NCI-H1436 treated with DMSO at 0.1 percent for 48 hours (cell line): ENCODE results near the gene EEF2KMT.
"Not testable (repeated sequence)": the region's sequence is repeated elsewhere in the genome, so short reads cannot be mapped to it uniquely, and the experiment has no call there.

Experiments used
- DNase-seq: peaks from one replicate; lab custom pipeline; 2025; lab: John Stamatoyannopoulos, UW

The EEF2KMT gene

DNA sequence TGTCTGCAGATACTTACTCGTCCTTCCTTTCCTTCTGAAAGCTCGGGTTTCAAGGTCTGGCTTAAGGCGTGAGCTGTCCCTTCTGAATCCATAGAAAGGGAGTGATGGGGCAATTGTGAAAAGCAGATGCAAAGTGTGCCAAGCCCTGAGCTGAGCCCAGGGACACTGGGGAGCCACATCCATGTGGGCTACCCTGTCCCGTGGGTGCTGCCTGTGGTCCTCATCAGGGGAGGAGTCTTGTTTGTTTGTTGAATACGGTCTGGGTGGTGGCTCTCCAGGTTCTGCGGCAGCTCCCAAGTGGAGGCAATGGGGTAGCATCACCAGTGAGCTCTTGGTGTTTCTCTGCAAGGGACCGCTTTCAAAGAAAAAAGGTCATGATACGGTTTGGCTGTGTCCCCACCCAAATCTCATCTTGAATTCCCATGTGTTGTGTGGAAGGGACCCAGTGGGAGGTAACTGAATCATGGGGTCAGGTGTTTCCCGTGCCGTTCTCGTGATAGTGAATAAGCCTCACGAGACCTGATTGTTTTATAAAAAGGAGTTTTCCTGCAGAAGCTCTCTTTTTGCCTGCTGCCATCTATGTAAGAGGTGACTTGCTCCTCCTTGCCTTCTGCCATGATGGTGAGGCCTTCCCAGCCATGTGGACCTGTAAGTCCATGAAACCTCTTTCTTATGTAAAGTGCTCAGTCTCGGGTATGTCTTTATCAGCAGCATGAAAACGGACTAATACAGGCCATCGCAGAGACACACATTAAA lies 27.0 kb downstream of the EEF2KMT start:
- DNase-seq, result no peak

GRCh38 chr16:5069854-5070253 lies 27.7 kb downstream of the EEF2KMT start:
- no peak for DNase-seq

GRCh38 chr16:5069048-5069447 lies 28.5 kb downstream of the EEF2KMT start:
- DNase-seq, result no peak

DNA sequence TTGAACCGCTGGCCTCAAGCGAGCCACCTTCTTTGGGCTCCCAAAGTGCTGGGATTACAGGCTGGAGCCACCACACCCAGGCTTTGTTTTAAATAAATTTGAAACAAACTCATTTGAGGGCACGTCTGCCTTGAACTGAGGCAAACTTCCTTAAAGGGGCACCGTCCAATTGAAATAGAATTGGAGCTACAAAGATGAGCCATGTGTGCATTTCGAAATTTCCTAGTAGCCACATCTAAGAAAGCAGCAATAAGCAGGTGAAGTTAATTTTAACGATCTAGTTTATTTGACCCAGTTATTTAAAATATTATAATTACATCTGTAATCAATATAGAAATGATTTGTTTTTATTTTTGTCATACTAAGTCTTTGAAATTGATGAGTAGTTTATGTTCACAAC lies 31.1 kb downstream of the EEF2KMT start:
- no peak for DNase-seq

GRCh38 chr16:5065813-5066212 lies 31.8 kb downstream of the EEF2KMT start, which contains the start of gene C16orf89:
Gene C16orf89, minus strand, starts transcription at chr16:5065956. Its CDS starts 48 bp downstream, at chr16:5065908.
- DNase-seq, result no peak

DNA sequence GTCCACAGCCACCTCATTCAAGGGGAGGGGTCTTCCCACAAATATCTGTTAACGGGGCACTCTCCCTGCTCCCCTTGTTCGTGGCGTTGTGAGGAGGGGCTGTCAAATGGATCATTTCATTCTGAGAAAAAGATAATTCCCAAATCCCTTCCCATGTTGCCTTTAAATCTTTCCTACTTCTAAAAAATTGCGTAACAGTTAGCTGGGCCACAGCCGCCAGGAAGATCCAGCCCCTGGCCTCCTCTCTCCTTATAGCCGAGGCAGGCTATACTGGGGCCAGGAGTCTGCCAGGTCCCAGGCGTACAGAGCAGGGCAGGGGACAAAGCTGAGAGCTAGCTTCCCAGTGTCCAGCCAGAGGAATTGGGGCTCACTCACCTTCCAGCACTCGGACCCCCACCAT lies 32.3 kb downstream of the EEF2KMT start:
- no peak for DNase-seq

DNA sequence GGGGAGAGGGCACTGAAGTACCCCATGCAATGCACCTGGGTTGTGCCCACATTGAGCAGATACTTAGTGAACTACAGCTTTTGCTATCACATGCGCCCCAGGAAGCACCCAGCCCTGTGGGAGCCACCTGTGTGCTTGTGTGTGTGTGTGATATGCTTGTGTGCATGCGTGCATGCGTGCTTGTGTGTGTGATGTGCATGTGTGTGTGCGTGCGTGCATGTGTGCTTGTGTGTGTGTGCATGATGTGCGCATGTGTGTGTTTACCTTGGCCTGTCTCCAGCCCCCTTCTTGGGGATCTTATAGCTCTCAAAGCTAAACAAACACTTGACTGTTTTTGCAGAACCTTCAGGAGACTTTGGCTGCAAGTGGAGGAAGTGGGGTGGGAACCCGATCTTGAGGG lies 32.7 kb downstream of the EEF2KMT start:
- DNase-seq, result peak; percentile 17

DNA sequence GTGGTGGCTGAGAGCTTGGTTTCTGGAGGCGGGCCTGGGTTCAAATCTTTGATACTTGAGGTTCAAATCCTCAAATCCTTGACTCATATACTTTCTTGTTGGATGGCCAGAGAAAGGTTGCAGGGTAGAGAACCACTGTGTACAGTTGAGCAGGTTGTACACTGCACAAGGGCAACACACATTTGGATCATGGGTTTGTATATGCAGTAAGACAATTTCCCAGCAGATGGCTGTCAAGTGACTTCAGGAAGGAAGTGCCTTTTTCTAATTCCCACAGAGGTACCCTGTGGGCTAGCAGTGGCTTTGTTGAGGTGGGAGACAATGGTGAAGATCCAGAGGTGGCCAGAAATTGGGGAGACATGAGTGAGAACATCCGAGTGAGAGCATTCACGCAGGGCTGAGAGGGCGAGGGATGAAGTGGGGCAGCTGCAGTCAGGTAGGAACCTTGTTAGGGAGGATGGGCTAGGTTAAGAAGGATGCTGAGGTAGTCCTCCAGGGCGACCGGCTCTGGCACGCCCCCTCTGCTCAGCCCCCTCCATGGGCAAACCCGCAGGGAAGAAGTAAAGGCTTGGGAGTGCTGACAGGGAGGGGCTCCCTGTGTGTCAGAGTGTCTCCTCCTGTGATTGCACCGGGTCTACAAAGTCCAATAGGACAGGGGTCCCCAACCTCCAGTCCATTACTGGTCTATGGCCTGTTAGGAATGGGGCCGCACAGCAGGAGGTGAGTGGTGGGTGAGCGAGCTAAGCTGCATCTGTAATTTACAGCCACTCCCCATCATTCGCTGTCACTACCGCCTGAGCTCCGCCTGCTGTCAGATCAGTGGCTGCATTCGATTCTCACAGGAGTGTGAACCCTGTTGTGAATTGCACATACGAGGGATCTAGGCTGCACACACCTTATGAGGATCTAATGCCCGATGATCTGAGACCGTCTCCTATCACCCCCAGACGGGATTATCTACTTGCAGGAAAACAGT lies 34.5 kb downstream of the EEF2KMT start:
- no peak for DNase-seq

DNA sequence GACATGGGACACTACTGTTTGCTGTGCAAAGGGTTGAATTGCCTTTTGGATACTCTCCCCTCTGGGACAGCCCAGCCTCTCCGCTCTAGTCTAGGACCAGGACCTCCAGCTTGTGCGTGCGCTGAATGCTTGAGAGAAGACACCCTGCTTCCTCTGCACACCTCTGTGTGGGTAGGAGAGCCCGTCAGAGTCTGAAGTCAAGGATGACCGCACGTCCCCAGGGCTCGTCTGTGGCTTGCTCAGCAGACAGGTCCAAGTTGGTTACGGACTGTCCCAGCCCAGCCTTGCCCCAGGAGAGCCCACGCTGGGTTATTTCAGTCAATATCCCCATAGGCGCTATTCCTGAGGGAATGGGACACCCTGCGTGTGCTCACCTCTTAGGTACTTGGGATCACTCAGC lies 35.5 kb downstream of the EEF2KMT start:
- no peak for DNase-seq

DNA sequence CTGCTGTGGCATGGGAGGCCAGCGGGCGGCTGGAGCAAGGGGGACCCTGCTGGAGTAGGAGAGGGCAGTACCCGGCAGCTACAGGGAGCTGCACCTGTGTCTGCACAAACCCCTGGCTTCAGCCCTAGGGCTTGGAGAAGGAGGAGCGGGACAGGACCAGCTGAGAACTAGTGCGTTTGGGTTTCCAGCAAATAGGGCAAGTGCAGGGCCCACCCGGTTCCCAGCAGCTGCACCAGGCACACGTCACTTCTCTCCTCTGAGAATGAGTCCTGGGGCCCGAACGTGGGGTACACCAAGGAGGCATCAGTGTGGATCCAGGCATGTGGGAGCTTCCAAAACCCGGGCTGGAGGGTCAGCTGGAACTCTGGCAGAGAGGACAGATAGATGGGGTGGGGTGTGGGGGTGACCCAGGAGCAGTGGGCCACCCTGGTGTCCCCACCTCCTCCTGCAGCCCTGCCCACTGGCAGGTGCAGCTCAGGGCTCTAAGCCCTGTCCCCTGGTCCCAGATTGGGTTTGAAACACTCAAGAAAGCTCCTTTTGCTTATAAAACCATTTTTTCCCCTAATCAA lies 37.4 kb downstream of the EEF2KMT start:
- DNase-seq, result no peak

DNA sequence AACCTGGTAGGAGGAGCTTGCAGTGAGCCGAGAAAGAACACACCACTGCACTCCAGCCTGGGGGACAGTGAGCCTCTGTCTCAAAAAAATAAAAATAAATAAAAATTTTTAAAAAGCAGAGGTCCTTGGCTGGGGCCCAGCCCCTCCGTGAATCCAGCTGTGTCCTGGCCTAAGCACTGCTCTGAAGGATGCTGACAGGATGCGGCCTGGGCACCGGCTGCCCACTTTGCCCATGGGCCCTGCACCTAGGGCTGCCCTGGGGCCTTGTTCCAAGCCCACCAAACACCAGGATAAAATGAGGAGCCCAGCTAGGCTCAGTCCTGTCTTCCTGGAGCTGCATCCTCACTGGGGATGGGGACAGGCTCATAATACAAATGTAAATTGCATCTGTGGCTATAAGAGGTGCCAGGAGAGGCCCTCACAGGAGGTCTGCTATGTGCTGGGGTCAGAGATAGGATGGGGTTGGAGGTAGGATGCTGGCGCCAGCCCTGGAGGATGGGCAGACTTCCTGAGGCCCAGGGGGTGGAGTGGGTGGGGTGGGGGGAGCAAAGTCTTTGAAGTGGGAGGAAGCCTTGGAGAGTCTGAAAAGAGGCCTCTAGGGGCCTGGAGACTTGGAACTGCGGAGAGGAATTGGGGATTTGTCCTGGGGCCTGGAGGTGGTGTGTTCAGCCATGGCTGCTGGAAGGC lies 38.1 kb downstream of the EEF2KMT start:
- no peak for DNase-seq

DNA sequence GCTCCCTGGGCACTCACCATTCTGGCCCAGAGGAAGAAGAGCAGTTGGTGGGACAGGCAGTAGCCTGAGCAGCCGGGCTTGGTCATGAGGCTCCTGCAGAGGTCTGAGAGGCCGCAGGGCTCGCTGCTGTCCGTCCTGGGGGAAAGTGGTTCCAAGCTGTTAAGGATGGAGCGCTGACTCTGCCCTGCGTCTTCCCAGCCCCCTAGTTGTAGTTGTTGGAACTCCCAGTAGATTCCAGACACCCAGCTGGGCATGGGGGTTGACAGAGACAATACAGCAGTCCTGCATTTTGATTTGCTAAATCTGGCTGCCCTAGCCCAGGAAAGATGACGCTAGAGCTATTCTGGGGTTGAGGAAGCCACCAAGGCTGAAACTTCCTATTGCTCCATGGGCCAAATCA lies 39.1 kb downstream of the EEF2KMT start:
- DNase-seq, result no peak

DNA sequence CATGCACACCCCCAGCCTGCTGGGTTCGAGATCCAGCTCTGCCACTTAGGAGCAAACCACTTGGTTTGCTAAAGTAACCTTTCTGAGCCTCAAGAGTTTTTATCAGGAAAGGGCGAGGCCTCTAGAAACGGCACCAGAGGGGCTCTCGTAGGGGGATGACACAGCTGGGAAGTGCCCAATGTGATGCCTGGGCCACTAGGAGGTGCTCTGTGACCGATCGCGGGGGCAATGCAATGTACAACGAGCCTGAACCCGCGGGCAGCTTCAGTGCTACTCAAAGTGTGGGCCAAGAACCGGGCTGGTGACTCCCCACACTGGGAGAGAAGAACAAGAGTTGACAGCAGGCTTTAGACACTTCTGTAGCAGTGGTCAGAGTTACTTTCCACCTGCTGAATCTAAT lies 41.2 kb downstream of the EEF2KMT start:
- DNase-seq, result no peak

GRCh38 chr16:5054876-5055865 lies 42.4 kb downstream of the EEF2KMT start:
- DNase-seq, result no peak

- no peak for DNase-seq
Measured at GRCh38 chr16:5046914-5047313, 50.7 kb downstream of the EEF2KMT start.

GRCh38 chr16:5045499-5046115 lies 52.0 kb downstream of the EEF2KMT start:
- DNase-seq, result no peak

GRCh38 chr16:5044581-5044980 lies 53.0 kb downstream of the EEF2KMT start:
- DNase-seq, result not testable (repeated sequence)

- no peak for DNase-seq
Measured at GRCh38 chr16:5044011-5044540, 53.5 kb downstream of the EEF2KMT start.

GRCh38 chr16:5042574-5043171 lies 54.9 kb downstream of the EEF2KMT start:
- DNase-seq, result no peak
